Endodermal cell (in vitro differentiated cells): ENCODE data around the gene SRSF10. TPM values are rescaled to one million over a fixed set of nuclear protein-coding genes. Genes with fewer than 3 reads are reported as not detected.
A peak's percentile ranks its signal among the peaks of the same experiment; 100 is the strongest.

Experiments used
- DNase-seq: peaks from one replicate; pipeline ENCODE4 v3.0.0-alpha.2; 2017
- H3K27ac ChIP-seq: 2 replicates; pipeline ENCODE4 v1.5.1; 2013; ENCODE audit warnings: mild to moderate bottlenecking, low read depth, low read length, moderate library complexity
- H3K27me3 ChIP-seq: 2 replicates; pipeline ENCODE4 v1.6.1; 2013; ENCODE audit warnings: mild to moderate bottlenecking, low read length, moderate library complexity; ENCODE audit not compliant: insufficient read depth, control insufficient read depth, poor library complexity, severe bottlenecking
- H3K36me3 ChIP-seq: 2 replicates; pipeline ENCODE4 v1.7.0; 2013; ENCODE audit warnings: mild to moderate bottlenecking, low read length, moderate library complexity; ENCODE audit not compliant: control insufficient read depth, insufficient read depth
- H3K4me1 ChIP-seq: one replicate; pipeline ENCODE4 v1.7.0; 2013; ENCODE audit warnings: low read length; ENCODE audit not compliant: control insufficient read depth, insufficient read depth
- H3K4me3 ChIP-seq: 2 replicates; pipeline ENCODE4 v1.5.1; 2013; ENCODE audit warnings: mild to moderate bottlenecking, low read length, moderate library complexity
- H3K9ac ChIP-seq: 2 replicates; pipeline ENCODE4 v1.6.1; 2013; ENCODE audit warnings: mild to moderate bottlenecking, low read length, moderate library complexity; ENCODE audit not compliant: poor library complexity, severe bottlenecking; ENCODE audit errors: extremely low read depth
- H3K9me3 ChIP-seq: 2 replicates; pipeline ENCODE4 v1.6.1; 2013; ENCODE audit warnings: mild to moderate bottlenecking, low read length, moderate library complexity; ENCODE audit not compliant: control insufficient read depth
- H3K27ac Mint-ChIP-seq: 2 replicates; pipeline ENCODE4 v1.8.0; 2020; ENCODE audit warnings: mixed read lengths
- H3K27me3 Mint-ChIP-seq: 2 replicates; pipeline ENCODE4 v1.8.0; 2021; ENCODE audit warnings: mild to moderate bottlenecking, mixed read lengths; ENCODE audit not compliant: insufficient read depth
- H3K36me3 Mint-ChIP-seq: 2 replicates; pipeline ENCODE4 v1.8.0; 2020; ENCODE audit warnings: low read depth, mixed read lengths
- H3K4me1 Mint-ChIP-seq: 2 replicates; pipeline ENCODE4 v1.8.0; 2020; ENCODE audit warnings: mixed read lengths
- H3K4me3 Mint-ChIP-seq: 2 replicates; pipeline ENCODE4 v1.8.0; 2020; ENCODE audit warnings: mild to moderate bottlenecking, moderate library complexity, mixed read lengths
- H3K9me3 Mint-ChIP-seq: 2 replicates; pipeline ENCODE4 v1.8.0; 2020; ENCODE audit warnings: mild to moderate bottlenecking, mixed read lengths
- WGBS, 2 experiments: methylation state at CpG; one replicate each; pipeline versions ENCODE4 v1.1.5 to v1.1.7; 2013; ENCODE audit warnings: missing lambda C conversion rate in 2 of 2, mixed read lengths in 1 of 2; ENCODE audit not compliant: insufficient coverage in 1 of 2, insufficient read length in 1 of 2; 5-methylcytosine and 5-hydroxymethylcytosine counted together
- total RNA-seq, 2 donors: library from RNA; stranded (reverse); fragmentation: NEBNext Ultra II Directional in 1 of 2; extraction: Animal tissue kit (Norgen Biotek cat#: 25700) in 1 of 2; gene quantifications; 2 replicates in 1 of 2; 3 replicates in 1 of 2; pipeline ENCODE4 v1.2.1, GENCODE V29; 2021
- TF ChIP-seq, protein P1 (sequence below): fragments of 200-600 bp; sonication (generic); conservative IDR thresholded peaks from 2 replicates; pipeline ENCODE4 v1.5.0; 2021; ENCODE audit warnings: antibody characterized with exemption, mild to moderate bottlenecking

Gene SRSF10
- total RNA-seq, 2 donors from 2014 or later = 162 to 170 TPM

DNA sequence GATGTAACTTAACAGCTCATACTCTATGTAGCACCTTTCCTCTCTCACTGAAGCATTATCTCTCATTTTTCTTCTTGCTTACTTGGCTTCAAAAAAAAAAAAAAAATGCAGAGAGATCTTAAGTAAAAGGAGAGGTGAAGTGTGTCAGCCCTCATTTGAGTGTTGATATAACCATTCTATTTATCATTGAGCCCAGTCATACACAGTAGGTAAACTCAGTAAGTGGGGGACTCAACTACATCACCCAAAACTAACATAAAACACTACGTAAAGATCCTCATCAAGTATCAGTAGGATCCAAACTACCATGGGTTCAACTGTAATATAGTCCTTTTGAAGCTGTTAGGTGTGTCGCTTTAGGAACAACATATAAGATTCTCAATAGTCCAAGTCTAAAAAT is 12.3 kb downstream of the SRSF10 start:
- no peaks in the 10 kb centered on the region for H3K9me3 ChIP-seq
- H3K27ac ChIP-seq = no peak overlapping the region
- Mint-ChIP-seq H3K27ac (no peak overlapping the region), H3K27me3 (no peaks in the 10 kb centered on the region), H3K4me3 (no peak overlapping the region), H3K9me3 (no peaks in the 10 kb centered on the region), H3K4me1 (no peaks in the 10 kb centered on the region), H3K36me3 (peaks cover 50% of the 10 kb centered on the region)
- no peak overlapping the region for H3K9ac ChIP-seq
- no peaks in the 10 kb centered on the region for H3K4me1 ChIP-seq
- no peaks in the 10 kb centered on the region for H3K27me3 ChIP-seq
- peaks cover 88% of the 10 kb centered on the region for H3K36me3 ChIP-seq
- no peak overlapping the region for H3K4me3 ChIP-seq
- WGBS, 2 experiments = 100% methylated on average over 2 of the region's 2 CpGs; no CpG with 5 or more reads in 1 of the 2 experiments
- no peak for DNase-seq
- TF ChIP-seq, protein P1, sequence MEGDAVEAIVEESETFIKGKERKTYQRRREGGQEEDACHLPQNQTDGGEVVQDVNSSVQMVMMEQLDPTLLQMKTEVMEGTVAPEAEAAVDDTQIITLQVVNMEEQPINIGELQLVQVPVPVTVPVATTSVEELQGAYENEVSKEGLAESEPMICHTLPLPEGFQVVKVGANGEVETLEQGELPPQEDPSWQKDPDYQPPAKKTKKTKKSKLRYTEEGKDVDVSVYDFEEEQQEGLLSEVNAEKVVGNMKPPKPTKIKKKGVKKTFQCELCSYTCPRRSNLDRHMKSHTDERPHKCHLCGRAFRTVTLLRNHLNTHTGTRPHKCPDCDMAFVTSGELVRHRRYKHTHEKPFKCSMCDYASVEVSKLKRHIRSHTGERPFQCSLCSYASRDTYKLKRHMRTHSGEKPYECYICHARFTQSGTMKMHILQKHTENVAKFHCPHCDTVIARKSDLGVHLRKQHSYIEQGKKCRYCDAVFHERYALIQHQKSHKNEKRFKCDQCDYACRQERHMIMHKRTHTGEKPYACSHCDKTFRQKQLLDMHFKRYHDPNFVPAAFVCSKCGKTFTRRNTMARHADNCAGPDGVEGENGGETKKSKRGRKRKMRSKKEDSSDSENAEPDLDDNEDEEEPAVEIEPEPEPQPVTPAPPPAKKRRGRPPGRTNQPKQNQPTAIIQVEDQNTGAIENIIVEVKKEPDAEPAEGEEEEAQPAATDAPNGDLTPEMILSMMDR = no peak

DNA sequence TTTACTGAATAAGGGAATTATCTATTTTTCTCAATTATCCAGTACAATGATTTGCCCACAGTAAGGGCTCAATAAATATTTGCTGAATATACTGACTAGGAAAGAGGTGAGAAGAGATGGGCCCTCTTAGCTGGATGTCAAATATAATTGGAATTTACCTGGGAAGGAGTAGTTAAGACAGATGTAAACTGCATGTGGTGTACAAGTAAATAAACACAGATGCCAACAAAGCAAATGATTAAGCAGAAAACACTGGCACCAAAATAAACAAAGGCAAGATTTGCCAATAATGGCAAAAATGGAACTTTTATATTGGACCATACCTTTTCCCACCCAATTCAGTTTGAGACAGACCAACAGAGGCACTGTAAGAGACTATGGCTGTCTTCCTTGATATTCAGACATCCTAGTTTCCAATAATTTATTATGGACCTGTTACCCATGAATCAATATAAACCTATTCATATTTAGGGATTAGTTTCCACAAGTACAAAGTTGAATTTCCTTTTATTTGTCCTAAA is 13.1 kb downstream of the SRSF10 start:
- Histone ChIP-seq H3K27ac (no peak overlapping the region), H3K27me3 (no peaks in the 10 kb centered on the region), H3K9me3 (no peaks in the 10 kb centered on the region), H3K4me3 (no peak overlapping the region), H3K4me1 (no peaks in the 10 kb centered on the region), H3K9ac (no peak overlapping the region), H3K36me3 (peaks cover 80% of the 10 kb centered on the region)
- Mint-ChIP-seq H3K36me3 (peaks cover 44% of the 10 kb centered on the region), H3K9me3 (no peaks in the 10 kb centered on the region), H3K4me3 (no peak overlapping the region), H3K4me1 (no peaks in the 10 kb centered on the region), H3K27ac (no peak overlapping the region), H3K27me3 (no peaks in the 10 kb centered on the region)
- DNase-seq = no peak
- TF ChIP-seq, protein P1 = no peak

GRCh38 chr1:23964790-23965740 is 15.1 kb downstream of the SRSF10 start:
- no peak overlapping the region for H3K4me3 ChIP-seq
- Mint-ChIP-seq H3K27me3 (no peaks in the 10 kb centered on the region), H3K9me3 (no peaks in the 10 kb centered on the region), H3K36me3 (peaks cover 47% of the 10 kb centered on the region), H3K27ac (peak overlapping the region; percentile 78), H3K4me1 (peaks cover 13% of the 10 kb centered on the region), H3K4me3 (no peak overlapping the region)
- WGBS, 2 experiments = 89 to 94% methylated on average over 1 to 5 of the region's 5 CpGs
- DNase-seq = no peak
- H3K4me1 ChIP-seq = no peaks in the 10 kb centered on the region
- TF ChIP-seq, protein P1 = no peak
- no peak overlapping the region for H3K9ac ChIP-seq
- no peaks in the 10 kb centered on the region for H3K9me3 ChIP-seq
- H3K36me3 ChIP-seq = peaks cover 76% of the 10 kb centered on the region
- no peaks in the 10 kb centered on the region for H3K27me3 ChIP-seq
- peak overlapping the region; percentile 69 for H3K27ac ChIP-seq
